ENCODE data around the gene BATF.

BATF gene

GRCh38 chr14:75501080-75501479 lies 21.2 kb upstream of the BATF start:
- no peak for DNase-seq

- no peak for DNase-seq
Measured at GRCh38 chr14:75504411-75504810, 17.9 kb upstream of the BATF start.

GRCh38 chr14:75506930-75507329 lies 15.3 kb upstream of the BATF start:
- DNase-seq, result no peak

GRCh38 chr14:75510547-75510946 lies 11.7 kb upstream of the BATF start:
- no peak for DNase-seq

- DNase-seq, result no peak
Measured at GRCh38 chr14:75511201-75511600, 11.1 kb upstream of the BATF start.

- DNase-seq, result no peak
Measured at GRCh38 chr14:75513911-75514672, 8.2 kb upstream of the BATF start.

GRCh38 chr14:75514673-75515628 lies 7.3 kb upstream of the BATF start:
- no peak for DNase-seq

- no peak for DNase-seq
Measured at GRCh38 chr14:75515629-75515996, 6.7 kb upstream of the BATF start.

- peak; percentile 66 for DNase-seq
Measured at GRCh38 chr14:75518625-75519024, 3.6 kb upstream of the BATF start.

GRCh38 chr14:75519394-75519793 lies 2.9 kb upstream of the BATF start:
- no peak for DNase-seq

- no peak for DNase-seq
Measured at GRCh38 chr14:75519826-75520728, 2.2 kb upstream of the BATF start.

GRCh38 chr14:75520852-75521251 lies 1.4 kb upstream of the BATF start:
- no peak for DNase-seq

- DNase-seq, result peak; percentile 25
Measured at GRCh38 chr14:75521415-75522199, 662 bp upstream of the BATF start.

GRCh38 chr14:75522983-75523318 lies 682 bp downstream of the BATF start:
- no peak for DNase-seq

GRCh38 chr14:75523771-75524171 lies 1.5 kb downstream of the BATF start:
- no peak for DNase-seq

GRCh38 chr14:75525969-75526368 lies 3.7 kb downstream of the BATF start:
- DNase-seq, result no peak

GRCh38 chr14:75527449-75528163 lies 5.3 kb downstream of the BATF start:
- DNase-seq, result no peak

GRCh38 chr14:75531256-75531655 lies 9.0 kb downstream of the BATF start:
- DNase-seq, result no peak

GRCh38 chr14:75531660-75532317 lies 9.5 kb downstream of the BATF start:
- no peak for DNase-seq

GRCh38 chr14:75533791-75534555 lies 11.7 kb downstream of the BATF start:
- DNase-seq, result no peak
